ENCODE measurements around the gene APRT.
"Not testable (repeated sequence)": the region's sequence is repeated elsewhere in the genome, so short reads cannot be mapped to it uniquely, and the experiment has no call there.

The APRT gene

DNA sequence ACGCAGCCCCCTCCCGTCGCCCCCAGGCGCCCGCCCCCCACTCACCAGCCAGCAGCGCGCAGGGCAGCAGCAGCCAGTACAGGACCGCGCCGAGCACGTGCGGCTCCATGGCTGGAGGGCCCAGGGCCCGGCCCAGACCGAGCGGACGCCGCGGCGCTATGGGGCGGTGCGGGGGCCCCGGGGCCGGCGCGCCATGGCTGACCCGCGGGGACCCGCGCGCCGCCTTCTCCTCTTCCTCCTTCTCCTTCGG is 26.9 kb downstream of the APRT start:
- DNase-seq = no peak

DNA sequence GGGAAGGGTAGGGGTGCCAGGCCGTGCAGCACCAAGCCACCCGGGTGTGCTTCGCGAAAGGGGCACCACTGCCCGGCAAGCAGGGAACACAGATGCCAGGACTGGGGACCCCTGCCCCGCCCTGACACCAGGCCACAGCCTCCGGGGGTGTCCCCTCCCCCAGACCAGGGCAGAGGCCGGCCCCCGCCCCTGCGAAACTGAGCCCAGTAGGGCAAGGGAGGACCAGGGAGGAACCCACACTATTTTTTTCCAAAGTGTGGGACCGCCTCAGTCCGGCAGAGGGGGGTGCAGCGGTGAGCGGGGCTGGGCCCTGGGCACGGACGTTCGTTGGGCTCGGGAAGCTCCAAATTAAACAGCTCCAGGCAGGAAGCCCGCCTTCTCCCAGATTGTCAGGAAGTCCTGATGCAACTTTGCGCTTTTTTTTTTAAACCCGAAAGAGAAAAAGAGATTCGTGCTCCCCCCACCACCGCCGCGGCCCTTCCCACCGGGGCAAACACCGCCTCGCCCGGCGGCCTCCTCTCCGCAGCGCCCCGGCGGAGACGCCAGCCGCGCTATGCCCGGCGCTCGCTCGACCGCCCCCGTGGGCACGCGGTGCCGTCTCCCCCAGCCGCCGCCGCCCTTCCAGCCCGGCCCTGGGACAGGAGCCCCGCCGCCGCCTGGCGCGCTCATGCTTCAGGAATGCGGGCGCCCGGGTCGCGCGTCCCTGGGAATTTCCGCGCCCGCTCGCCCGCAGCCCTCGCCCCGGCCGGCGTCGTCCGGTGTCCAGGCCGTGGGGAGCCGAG is 27.5 kb downstream of the APRT start:
- DNase-seq = no peak

DNA sequence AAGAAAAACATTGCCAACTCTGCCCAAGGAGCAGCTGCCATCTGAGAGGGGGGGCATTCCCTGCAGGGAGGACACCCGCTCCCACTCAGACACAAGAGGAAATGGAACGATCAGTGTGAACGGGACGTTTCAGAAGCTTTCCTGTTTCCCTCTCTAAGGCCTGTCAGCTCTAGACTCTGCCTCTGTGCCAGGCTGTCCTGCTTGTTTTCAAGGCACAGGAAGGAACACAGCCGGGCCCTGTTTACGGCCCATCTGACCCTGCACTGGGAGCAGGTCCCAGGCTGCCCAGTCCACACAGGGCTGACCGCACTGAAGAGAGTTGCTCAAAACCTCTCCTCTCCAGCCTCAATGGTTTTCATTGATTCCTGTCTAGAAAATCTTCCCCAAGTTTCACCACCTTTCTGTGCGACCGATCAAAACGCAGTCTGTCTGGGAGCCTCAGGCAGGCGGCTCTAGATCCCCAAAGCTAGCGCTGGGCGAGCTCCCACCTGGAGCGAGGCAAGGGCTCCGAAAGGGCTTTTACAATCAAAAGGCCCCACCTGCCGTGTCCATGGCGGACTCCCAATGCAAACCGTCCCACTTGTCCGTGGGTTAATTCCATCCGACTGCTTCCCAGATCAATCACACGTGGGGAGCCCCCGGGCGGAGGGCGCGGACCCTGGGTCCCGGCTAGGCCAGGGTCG is 28.2 kb downstream of the APRT start:
- DNase-seq = no peak

DNA sequence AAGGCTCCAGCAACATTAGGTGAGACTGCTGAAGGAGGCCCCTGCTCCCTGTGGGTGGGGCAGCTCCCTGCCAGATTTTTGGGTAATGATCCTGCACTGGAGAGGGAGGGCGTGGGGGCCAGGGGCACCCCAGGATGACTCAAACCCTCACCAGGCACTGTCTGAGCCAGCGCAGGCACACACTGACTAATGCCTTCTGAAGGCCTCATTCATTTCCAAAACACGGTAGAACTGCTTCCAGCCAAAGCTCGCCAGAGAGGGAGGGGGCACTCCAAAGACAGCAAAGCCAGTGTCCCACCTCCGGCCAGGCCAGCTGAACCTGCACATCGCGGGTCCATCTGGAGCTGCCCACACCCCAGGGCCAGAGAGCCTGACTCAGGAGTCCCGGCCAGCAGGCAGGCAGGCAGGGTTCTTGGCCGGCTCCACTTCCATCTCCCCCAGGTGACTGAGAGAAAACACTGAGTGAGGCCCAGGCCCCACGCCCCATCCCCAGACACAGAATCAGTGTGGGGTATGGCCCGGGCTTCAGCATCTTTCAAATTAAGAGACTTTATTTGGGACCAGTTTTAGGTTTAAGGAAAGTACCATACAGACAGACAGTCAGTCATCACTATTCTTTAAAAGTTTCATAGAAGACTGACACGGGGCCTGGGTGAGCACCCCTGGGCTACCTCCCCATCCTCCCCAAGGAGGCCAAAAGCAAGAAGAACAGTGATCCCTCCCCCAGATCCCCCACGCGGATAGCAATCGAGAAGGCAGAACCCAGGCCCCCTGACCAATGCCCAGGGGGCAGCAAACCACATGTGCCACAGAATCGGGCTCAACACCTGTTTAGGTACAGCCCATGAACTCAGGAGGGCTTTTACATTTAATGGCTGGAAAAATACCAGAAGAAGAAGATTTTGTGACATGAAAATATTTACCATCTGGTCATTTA is 29.0 kb downstream of the APRT start:
- DNase-seq = no peak

DNA sequence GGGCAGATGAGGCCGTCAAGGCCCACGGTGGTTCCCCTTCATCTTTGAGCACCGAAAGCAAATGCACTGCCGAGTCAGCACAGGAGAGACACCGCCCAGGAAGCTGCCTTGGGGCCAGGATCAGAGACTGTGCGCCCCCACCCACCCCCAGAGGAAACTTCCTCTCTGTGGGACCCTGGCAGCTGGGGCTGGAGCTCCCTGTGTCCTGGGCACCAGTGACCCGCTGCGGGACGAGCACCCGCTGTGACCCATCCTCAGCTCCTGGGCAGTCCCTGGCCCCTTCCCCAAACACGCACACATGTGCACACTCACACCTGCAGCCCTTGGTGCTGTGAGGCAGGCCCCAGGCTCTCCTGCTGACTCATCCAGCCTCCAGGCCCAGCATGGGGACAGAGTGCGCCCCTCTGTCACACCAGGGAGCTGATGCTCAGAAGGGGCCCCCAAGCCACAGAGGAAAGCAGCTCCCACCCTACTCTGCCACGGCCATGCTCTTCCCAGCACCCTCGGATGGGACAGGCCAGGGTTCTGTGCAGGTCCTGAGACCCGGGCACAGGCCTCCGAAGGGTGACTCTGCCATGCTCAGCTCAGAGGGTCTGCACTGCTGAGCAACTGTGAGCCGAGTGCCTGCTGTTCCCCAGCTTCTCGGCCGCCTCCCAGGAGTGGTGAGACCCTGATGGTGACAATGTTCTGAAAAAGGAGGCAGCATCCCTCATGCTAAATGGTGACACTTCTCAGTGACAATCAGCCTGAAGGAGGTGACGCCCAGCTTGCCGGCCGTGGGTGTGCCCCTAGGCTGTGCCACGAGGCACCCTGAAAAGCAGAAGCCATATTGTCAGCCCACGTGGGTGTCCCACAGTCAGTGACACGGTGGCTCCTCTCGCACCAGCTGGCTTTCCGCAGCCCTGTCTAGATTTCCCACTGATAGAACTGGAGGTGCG is 30.3 kb downstream of the APRT start:
- no peak for DNase-seq

DNA sequence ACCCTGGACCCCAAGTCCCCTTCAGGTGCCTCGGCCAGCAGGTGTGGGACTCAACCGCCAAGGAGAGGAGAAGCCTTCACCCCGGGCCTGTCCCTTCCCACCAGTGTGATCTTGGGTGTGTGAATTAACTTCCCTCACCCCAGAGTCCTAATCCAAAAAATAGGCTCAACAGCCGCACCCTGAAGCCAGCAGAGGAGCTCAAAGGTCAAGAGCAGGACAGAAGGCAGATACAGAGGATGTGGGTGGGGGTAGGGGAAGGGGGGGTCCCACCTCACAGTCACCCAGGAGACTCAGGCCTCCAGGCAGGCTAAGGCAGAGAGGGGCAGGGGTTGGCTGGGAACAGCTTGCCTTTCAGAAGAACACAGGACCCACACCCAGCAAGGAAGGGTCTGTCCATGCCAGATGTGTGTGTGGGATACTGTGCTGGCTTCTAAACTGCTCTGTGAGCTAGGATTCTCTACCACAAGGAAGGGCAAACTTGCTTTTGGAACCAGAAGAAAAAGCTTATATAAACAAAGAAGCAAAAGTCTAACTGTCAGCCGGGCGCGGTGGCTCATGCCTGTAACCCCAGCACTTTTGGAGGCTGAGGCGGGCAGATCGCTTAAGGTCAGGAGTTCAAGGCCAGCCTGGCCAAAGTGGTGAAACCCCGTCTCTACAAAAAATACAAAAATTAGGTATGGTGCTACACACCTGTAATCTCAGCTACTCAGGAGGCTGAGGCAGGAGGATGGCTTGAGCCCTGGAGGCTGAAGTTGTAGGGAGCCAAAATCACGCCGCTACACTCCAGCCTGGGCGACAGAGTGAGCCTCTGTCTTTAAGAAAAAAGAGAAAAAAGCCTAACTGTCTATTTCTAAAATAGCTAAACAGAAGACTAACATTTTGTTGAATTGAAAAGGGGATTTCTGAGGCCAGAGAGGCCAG is 31.3 kb downstream of the APRT start:
- no peak for DNase-seq

DNA sequence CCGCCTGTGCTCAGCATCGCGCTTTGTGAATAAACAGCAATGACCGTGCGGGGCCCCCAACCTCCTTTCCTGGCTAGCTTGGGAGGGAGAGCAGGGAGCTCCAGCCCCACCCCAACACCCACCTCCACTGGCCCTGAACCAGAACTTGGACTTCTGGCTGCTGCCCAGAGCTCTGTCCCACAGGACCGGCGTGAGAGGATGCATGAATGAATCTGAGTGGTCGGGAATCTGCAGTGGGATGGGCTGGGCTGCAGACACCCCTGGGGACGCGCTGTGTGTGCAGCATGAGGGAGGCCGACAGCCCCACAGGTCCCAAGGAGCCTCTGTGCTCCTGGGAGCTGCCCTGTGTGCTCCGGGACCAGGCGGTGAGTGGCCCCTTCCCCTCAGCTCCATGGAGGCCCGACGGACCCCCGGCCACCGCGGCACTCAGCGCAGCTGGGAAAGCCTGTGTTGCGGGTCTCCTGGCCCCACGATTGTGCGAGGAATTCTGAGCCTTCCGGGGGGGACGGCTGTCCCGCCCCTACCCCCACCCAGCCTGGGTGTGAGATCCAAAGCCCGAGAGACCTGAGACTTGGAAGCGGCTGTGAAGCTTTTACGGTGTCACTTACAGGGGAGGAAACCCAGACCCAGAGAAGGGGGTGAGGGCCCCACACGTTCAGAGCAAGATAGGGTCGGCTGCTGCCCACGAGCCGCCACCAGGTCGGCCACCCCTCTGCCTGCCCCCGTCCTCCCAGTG is 32.2 kb downstream of the APRT start:
- DNase-seq = no peak

DNA sequence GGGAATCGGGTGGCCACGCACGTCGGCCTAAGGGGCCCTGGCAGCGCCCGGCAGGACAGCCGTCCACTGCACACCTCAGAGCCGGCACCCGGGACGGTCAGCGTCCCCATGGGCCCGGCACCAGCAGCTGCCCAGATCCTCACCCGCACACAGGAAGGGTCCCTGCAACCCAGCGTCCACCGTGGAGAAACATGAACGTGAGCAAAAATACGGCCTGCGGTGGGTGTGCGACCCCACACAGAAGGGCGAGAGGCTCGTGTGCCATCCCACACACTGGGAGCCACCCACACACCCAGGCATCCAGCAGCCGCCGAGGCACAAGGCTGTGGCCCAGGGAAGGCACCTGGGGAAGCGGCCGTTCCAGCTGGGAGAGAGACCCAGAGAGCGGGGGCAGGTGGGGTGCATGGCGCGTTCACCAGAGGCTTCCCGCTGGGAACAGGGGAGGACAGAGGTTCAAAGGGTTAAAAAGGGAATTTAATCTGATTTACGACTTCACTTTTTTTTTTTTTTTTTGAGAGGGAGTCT is 33.1 kb downstream of the APRT start:
- DNase-seq = no peak

DNA sequence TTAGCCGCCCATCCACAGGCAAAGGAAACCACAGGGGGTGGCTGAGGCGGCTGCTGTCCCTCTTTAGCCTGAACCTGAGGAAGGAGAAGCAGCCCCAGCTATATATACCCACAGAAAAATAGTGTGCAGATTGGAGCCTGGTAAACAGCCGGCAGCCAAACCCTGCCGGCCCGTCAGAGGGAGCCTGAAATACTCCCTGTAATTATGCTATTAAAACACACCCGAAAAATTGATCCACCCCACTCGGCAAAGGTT is 33.5 kb downstream of the APRT start:
- no peak for DNase-seq

DNA sequence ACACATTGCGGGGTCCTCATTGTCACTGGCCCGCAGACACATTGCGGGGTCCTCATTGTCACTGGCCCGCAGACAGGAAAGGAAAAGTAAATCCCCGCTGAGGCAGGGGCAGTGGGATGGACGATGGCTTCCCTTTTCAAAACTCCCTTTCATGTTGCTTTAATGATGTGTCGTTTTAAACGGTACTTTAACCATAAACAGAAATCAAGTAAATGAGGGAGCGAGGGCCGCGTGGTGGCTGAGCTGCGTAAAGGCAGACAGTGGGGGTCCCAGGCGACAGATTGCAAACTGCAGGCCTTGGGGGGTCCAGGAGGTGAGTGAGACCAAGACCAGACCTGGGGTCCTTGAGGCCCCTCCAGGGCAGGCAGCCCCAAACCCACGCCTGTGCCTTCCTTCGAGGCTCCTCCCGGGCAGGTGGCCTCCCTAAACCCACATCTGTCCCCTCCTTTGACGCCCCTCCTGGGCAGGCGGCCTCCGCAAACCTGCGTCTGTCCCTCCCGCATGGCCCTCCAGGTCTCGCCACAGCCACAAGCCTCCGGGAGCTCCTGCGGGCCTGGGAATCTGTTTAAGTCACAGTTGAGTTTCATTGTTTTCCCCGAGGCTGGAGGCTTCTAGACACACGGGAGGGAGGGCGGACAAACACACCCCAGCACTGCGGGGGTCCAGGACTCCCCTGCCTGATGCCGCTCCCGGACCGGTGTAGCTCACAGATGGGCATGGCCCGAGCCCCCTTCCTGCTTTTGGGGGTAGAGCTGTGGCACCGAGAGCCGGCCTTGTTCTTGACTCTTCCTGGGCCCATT is 34.1 kb downstream of the APRT start:
- DNase-seq = no peak

DNA sequence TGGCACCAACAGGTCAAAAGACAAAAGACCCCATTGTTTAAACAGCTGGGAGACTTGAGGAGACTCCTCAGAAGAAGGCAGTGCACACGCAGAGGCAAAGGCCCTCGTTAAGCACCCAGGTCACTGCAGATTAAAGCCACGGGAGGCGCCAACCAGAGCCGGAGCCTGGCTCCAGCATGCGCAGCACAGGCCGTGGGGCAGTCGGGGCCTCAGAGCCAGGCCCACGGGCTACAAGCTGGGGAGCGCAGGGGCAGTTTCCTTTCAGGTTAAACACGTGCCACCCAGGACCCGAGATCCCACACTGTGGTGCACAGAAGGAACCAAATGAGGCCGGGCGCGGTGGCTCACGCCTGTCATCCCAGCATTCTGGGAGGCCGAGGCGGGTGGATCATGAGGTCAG is 35.9 kb downstream of the APRT start:
- no peak for DNase-seq

DNA sequence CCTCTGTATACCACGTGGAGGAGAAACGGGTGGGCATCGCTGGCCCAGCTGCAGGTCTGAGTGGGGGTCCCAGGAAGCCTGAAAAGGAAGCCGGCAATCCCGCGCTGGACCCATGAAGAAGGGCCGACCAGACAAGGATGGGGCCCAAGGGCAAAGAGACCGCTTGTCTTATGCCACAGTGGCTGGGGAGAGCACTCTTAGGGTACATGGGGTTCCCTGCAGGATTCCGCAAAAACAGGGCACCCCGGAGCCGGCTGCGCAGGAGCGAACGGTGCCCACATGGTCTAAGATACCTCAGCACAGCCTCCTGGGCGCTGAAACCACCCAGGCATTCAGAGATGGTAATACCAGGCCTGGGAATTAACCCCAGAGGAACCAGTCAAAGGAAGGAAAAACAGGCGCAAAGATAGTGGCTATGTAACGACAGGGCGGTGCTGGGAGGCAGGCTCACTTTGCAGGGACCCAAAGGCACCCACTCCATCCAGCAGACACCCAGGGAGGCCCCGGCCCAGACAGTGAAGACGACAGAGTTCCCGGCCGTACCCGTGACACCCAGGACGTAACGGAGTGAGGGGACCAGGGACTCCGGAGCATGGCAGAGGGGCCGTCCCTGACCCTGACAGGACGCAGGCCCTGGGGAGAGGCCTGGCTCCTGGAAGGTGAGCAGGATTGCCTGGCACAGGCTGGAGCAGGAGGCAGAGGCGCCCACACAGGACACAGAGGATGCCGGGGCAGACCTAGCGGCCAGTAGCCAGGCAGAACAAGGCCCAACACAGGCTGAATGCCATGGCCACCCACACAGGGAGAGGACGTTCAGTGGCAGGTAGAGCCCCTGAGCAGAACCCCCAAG is 37.0 kb downstream of the APRT start:
- DNase-seq = no peak

DNA sequence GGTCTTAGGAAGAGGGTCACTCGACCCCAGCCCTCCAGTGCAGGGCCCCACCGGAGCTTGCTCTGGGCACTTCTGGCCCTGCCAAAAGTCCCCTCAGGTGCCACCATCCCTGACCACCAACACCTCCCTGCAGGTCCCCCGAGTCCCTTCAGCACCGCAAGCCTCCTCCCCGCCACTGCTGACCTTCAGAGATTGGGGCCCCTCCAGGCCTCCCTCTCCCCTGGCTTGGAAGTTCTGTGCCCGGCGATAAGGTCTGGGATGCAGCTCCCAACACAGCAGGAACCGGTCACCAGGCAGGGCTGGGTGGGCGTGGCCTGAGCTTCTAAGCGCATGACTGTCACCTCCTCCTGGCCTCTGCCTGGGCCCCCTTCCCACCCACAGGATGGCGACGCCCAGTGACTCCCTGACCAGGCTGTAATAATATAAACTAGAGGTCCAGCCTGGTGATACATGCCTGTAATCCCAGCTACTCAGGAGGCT is 37.9 kb downstream of the APRT start:
- no peak for DNase-seq

DNA sequence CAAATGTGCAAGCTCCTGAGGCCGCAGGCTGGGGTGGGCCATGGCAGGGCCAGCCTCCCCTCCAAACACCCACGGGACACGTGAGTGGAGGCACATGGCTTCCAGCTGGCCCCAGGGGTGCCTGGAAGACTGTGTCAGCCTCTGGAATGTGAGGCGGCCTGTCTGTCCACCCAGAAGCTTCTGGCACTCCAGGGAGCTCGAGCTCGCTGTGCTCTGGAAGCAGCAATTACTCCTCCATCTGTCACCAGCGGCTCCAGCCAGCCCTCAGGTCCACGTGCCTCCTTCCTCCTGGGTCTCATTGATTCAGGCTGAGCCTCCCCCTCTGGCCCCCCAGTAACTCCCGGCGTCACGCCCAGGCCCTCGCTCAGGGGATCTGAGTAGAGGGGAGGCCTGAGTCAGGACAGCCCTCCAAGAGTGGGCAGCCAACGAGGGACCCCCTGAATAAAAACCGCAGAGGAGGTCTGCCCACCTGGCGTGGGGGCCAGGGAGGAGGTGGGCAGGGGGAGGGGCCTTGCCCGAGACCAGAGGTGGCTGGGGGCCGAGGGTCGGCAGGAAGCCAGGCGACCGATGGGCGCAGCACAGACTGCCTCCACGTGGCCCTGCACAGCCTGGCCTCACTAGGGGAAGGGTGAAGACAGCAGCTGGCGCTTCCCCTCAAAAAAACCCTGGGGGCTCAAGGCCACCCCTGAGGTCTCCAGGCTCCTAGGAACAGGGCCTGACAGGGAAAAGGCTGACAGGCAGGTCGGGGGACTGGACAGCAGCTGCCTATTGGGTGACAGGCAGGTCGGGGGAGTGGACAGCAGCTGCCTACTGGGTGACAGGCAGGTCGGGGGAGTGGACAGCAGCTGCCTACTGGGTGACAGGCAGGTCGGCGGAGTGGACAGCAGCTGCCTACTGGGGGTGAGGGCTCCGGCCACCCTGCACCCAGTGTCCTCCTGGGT is 38.6 kb downstream of the APRT start:
- DNase-seq = no peak

DNA sequence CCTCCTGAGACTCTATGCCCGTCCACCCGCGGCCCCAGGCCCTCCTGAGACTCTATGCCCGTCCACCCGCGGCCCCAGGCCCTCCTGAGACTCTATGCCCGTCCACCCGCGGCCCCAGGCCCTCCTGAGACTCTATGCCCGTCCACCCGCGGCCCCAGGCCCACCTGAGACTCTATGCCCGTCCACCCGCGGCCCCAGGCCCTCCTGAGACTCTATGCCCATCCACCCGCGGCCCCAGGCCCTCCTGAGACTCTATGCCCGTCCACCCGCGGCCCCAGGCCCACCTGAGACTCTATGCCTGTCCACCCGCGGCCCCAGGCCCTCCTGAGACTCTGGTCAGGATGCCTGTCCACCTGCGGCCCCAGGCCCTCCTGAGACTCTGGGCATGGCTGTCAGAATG is 39.9 kb downstream of the APRT start:
- DNase-seq = not testable (repeated sequence)

DNA sequence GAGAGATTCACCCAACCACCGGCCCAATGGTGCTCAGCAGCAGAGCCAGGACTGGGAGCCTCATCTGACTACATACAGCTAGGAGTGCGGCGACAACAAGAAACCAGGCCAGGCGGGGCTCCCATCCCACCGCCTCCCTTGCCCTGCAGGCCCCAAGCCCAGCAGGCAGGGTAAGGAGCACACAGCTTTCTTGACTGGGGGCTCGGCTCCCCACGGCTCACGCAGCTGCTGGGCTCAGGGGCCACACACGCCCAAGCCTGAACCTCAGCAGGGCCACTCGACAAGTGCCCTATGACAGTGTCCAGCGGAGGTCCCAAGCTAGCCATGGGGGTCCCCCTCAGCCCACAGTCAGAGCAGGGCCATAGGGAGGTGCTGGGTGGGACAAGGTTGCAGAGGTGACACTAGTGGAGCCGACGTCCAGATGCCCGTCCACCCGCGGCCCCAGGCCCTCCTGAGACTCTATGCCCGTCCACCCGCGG is 40.4 kb downstream of the APRT start:
- no peak for DNase-seq

DNA sequence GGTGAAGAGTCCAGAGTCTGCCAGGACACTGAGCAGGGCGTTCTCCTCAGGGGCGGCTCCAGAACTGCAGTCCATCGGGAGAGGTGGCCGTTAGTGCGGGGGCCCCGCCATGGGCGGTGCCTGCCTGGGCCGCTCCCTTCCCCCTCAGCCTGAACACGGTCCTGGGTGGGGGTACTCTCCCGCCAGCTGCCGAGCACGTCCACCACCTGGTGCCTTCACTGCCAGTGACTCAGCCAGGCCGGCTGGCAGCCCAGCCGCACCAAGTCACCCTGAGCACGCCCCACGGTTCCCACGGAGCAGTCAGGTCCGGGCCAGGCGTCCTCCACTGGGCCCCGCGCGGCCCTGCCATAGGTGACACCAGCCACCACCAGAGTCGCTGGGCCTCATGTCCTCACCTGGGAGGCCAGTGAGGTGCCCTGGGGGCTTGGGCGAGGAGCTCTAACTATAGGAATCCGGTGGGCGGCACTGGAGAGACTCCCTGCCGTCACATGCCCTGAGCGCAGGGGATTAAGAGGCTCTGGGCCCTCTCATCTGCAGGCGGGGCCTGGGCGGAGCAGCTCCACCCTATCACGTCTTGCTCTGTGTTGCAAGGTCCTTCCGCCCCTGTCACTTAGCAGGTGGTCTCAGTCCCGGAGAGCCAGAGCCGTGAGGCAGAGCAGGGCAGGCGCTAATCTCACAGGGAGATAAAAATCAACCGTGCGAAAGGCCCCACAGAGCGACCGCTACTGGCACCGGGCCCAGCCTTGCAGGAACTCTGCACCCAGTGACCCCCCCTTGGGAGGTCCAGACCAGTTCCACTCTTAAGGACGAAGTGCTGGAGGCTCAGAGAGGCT is 41.1 kb downstream of the APRT start:
- peak; percentile 53 to 61 for DNase-seq

All from SHP77 (cell line).